Measurements from ENCODE around the gene KSR1.
A peak's percentile ranks its signal among the peaks of the same experiment; 100 is the strongest.

The KSR1 gene

GRCh38 chr17:27609611-27610303 lies 153.5 kb downstream of the KSR1 start:
- DNase-seq (ENCODE audit: low read depth): peak; percentile 41

DNA sequence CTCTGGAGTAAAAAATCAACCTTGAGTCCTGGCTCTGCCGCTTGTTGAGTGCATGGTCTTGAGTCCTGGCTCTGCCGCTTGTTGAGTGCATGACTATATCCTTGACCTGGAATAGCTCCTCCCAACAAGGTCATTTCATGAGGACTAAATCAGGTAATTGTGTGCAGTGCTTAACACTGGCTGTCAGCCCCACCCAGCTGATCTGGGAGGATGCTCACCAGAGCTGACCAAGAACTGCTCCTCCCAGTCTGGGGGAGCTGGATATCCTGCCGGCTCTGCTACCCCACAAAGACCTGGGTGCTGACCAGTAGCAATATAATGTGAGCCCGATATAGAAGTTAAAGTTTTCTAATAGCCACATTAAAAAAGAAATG lies 154.0 kb downstream of the KSR1 start:
- DNase-seq (ENCODE audit: low read depth): no peak

- DNase-seq (ENCODE audit: low read depth): no peak
Measured at GRCh38 chr17:27612160-27612770, 156.0 kb downstream of the KSR1 start.

DNA sequence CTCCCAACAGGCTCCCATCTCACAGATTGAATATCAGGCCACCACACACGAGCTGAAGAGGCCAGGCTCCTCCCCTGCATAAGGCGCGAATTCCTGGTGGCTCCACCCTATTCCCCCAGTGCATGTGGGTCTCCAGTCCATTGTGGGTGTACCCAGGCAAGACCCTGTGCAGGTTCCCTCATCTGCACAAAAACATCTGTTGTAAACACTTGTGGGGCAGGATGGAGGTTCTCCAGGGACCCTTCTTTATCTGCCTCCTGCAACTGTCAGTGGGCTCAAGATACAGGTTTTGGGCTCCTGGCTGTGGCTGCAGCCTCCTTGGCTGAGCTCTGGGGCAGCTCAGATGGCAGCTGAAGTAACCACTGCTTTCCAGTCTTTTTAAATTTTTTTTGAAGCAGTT lies 157.2 kb downstream of the KSR1 start:
- DNase-seq (ENCODE audit: low read depth): no peak

GRCh38 chr17:27615121-27615520 lies 158.9 kb downstream of the KSR1 start:
- DNase-seq (ENCODE audit: low read depth): no peak

GRCh38 chr17:27616414-27616813 lies 160.2 kb downstream of the KSR1 start:
- DNase-seq (ENCODE audit: low read depth): no peak

DNA sequence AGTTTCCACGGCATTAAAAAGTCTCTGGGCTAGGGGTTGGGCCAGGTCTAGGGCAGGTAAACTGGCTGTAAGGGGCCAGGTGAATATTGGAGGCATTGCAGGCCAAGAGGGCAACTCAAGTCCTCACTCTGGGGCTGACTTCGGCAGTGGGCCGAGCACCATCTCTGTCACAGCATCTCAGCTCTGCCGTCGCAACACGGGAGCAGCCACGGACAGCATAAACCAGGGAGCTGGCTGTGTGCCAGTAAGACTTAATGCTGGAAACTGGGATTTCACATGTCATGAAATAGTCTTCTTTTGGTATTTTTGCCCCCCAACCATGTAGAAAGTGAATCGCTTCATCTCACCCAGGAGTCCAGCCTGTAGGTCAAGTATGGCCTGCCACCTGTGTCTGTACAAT lies 162.2 kb downstream of the KSR1 start:
- DNase-seq (ENCODE audit: low read depth): no peak

DNA sequence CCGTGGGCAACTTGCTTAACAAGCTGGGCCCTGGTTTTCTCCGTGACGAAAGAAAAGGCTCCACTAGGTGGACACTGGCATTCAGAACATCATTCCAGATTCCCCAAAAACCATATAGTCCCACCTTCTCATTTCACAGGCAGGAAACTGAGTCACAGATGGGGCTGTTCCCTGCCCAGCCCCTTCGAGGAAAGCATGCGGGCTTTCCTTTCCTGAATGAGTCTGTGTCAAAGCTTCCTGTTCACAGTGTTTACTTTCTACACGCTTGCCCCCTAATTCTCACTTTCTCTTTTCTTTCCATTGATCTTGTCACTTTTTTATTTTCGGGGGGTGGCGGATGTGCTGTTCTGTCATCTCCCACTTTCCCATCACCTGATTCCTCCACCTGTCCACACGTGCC lies 164.5 kb downstream of the KSR1 start:
- DNase-seq (ENCODE audit: low read depth): no peak

GRCh38 chr17:27621536-27621935 lies 165.3 kb downstream of the KSR1 start:
- DNase-seq (ENCODE audit: low read depth): no peak

DNA sequence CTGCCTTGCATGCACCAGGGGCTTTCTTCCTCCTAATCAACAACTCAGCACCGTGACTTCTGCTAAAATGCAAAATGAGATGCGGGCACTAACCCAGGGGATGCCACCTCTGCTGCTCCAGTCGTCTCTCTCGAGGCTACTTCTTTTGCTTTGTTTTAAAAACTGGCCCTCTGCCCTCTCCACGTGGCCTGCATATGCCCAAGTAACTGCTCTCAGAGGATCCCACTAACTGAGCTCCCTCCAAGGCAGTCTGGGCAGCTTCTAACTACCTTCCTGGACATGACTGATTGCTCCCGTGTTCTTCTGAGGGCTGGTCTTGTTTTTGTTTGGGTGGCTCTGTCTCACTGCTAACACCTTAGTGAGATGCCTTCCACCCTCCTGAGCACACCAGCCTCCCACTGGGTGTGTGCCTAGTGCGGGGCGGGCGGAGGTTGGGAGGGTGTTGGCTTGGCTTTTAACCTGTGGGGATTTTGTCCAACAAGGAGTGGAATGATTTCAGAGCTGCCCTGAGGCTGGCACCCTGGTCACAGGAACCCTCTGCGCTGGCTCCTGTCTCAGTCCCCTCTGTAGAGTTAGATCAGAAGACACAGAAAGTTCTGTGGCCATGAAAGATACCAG lies 165.8 kb downstream of the KSR1 start:
- peak; percentile 15 for DNase-seq (ENCODE audit: low read depth)

DNA sequence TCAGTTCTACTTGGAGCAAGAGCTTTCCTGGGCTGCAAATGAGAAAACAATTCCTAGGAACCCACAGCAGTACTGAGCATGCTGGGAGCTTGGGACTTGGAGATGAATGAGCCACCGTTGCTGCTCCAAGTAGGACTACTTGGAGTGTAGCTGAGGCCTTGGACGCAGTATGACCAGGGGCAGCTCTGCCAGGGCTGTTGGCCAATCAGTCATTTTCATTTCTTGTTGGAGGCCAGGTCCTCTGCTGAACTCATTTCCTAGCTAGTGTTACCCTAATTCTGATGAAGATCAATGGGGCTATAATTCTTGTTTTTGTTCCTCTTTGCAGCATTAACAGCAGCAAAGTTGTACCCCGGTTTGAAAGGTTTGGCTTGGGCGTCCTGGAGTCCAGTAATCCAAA lies 166.7 kb downstream of the KSR1 start:
- DNase-seq (ENCODE audit: low read depth): no peak

GRCh38 chr17:27623614-27624013 lies 167.4 kb downstream of the KSR1 start:
- no peak for DNase-seq (ENCODE audit: low read depth)

DNA sequence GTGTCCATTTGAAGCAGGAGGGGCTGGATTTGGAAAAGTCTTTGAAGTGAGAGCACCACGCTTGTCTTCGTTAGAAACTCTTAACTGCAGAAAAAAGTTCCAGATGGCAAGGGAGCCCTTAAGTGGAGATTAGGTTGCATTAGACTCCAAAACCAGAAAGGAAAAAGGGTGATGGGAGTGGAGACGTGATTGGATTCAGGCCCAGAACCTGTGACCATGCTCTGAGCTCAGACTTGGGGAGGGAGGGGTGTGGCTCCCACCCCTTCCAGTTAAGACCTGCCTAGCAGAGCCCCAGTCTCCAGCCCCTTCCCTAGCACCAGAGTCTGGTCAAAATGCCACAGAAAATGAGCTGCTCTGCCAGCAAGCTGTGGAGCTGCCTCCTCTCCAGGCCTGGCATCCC lies 168.3 kb downstream of the KSR1 start:
- DNase-seq (ENCODE audit: low read depth): no peak

- DNase-seq (ENCODE audit: low read depth): no peak
Measured at GRCh38 chr17:27625856-27626255, 169.6 kb downstream of the KSR1 start.

- DNase-seq (ENCODE audit: low read depth): no peak
Measured at GRCh38 chr17:27627514-27627913, 171.3 kb downstream of the KSR1 start.

DNA sequence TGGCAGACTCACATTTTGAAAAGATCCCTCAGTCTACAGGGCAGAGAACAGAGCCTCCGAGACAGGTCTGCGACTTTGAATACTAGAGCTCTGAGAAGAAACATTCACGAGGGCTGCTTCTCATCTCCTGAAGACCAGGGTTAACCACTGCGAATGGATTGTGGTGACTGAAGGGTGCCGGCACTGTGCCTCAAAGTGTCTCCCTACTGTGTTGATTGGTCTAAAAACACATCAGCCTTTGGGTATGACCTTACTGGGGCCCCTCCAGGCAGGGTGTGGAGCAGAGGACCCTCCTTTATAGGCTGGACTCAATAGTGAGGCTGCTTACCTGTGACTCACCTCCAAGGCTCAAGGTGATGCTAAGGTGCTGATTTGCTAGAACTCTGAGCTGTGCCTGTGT lies 172.1 kb downstream of the KSR1 start:
- DNase-seq (ENCODE audit: low read depth): no peak

DNA sequence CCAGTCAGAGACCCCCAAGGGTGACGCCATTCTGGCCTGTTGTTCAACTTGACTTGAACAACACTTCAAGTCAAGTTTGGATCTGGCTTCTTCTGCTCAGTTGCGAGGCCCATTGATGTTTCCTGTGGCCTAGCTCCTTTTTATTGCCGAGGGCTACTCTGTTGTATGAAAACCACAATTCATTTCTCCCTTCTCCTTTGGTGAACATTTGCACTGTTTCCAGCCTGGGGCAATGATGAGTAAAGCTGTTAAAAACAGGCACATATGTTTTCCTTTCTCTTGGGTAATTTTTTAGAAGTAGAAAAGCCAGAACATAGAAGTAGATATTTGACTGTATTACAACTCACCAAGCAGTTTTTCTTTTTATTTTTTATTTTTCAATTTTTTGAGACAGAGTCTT lies 173.0 kb downstream of the KSR1 start:
- DNase-seq (ENCODE audit: low read depth): peak; percentile 31

- DNase-seq (ENCODE audit: low read depth): no peak
Measured at GRCh38 chr17:27630607-27631410, 174.6 kb downstream of the KSR1 start, which contains the start of gene LGALS9. Gene LGALS9 (plus strand): TSS chr17:27631188. CDS start chr17:27631266, 78 bp downstream.

- DNase-seq (ENCODE audit: low read depth): no peak
Measured at GRCh38 chr17:27631411-27631760, 175.1 kb downstream of the KSR1 start.

DNA sequence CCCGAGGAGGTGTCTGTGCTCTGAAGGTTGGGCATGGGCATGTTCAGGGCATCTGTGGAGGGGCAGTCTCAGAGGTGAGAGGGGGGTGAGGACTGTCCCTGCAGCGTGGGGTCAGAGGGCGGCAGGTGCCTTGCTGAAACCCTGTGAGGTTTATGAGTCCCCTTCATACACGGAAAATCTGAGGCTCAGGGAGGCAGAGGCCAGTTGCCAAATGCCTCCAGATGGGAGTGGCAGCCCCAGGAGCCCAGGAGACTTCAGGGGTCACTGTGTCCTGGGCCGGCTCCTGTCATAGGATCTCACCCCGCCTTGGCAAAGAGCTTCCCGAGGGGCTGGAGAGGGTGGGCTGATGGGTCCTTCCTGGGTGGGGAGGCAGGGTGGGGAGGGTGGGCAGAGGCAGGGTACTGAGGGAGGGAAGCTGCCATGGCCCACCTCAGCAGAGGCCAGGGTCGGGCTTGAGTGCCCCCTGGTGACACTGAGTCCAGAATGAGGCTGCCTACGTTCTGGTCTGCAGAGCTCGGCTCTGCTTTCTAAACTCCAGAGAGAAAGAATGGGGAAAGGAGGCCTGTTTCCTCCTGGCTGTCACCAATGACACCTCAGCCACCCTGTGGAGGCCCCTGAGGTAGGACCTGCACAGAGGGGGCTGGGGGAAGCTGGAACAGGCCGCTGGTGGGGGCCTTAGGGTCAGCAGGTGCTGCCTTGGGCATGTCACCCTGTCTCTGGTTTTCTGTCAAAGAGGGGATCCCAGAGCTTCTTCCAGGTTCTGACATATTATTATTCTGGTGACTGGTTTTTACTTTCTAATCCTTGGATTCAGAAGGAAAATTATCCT lies 175.9 kb downstream of the KSR1 start:
- DNase-seq (ENCODE audit: low read depth): no peak

GRCh38 chr17:27632766-27633165 lies 176.5 kb downstream of the KSR1 start:
- peak; percentile 35 for DNase-seq (ENCODE audit: low read depth)
